Mammary epithelial cell (primary cell): ENCODE data around the gene SOX5.

Source experiments
- CTCF ChIP-seq, 2 donors: IDR thresholded peaks in 1 of 2; conservative IDR thresholded peaks in 1 of 2; 2 replicates each; pipeline ENCODE4 v1.5.1; 2011 to 2012; ENCODE audit warnings: inconsistent platforms in 2 of 2, low read length in 2 of 2, mild to moderate bottlenecking in 2 of 2, control low read depth in 1 of 2, low read depth in 1 of 2; ENCODE audit not compliant: insufficient read depth in 1 of 2; ENCODE audit errors: extremely low read depth in 1 of 2
- EZH2 ChIP-seq: IDR thresholded peaks from 2 replicates; pipeline ENCODE4 v1.6.1; 2012; ENCODE audit warnings: low read length, inconsistent platforms, borderline replicate concordance

- TF ChIP-seq CTCF (conservative IDR thresholded peaks at IDR 0.05 in 1 of 2, IDR thresholded peaks at IDR 0.05 in 1 of 2; ENCODE audit: extremely low read depth in 1 of 2, insufficient read depth in 1 of 2, low read depth in 1 of 2, low read length in 2 of 2) (no peak), EZH2 (no peak)
These were observed 64.1 kb downstream of the SOX5 start for GRCh38 chr12:23885394-23885793.
